Esophagus squamous epithelium (tissue), 5 donors: ENCODE results near the gene GTF2IRD1. TPM values are rescaled to one million over a fixed set of nuclear protein-coding genes. Genes with fewer than 3 reads are reported as not detected.

Source experiments
- DNase-seq: peaks from one replicate; lab custom pipeline; 2025; lab: John Stamatoyannopoulos, UW
- H3K27ac ChIP-seq, 4 donors: fragments of 200-600 bp; sonication (generic); one replicate each; pipeline ENCODE4 v1.5.1; 2016 to 2019; ENCODE audit warnings: mild to moderate bottlenecking in 1 of 4
- H3K27me3 ChIP-seq, 4 donors: fragments of 200-600 bp; sonication (generic); 1 replicate in 3 of 4; 2 replicates in 1 of 4; pipeline versions ENCODE4 v1.5.1 to v1.6.0; 2017 to 2021; ENCODE audit warnings: antibody characterized with exemption in 1 of 4
- H3K36me3 ChIP-seq, 3 donors: fragments of 200-600 bp; sonication (generic); one replicate each; pipeline ENCODE4 v1.5.1; 2016 to 2019
- H3K4me1 ChIP-seq, 3 donors: fragments of 200-600 bp; sonication (generic); one replicate each; pipeline ENCODE4 v1.5.1; 2017 to 2019
- H3K4me3 ChIP-seq, 4 donors: fragments of 200-600 bp; sonication (generic); 1 replicate in 3 of 4; 2 replicates in 1 of 4; pipeline ENCODE4 v1.5.1; 2016 to 2019; ENCODE audit warnings: mild to moderate bottlenecking in 2 of 4, moderate library complexity in 1 of 4
- H3K9me3 ChIP-seq, 3 donors: fragments of 200-600 bp; sonication (generic); one replicate each; pipeline ENCODE4 v1.5.1; 2016 to 2019
- POLR2A ChIP-seq, 4 donors: fragments of 450-650 bp; IDR thresholded peaks; one replicate each; pipeline ENCODE4 v1.6.1; 2017; ENCODE audit warnings: antibody characterized with exemption in 4 of 4, mild to moderate bottlenecking in 4 of 4, moderate library complexity in 3 of 4
- WGBS, 2 donors: methylation state at CpG; one replicate each; pipeline ENCODE4 v1.1.5; 2018; 5-methylcytosine and 5-hydroxymethylcytosine counted together
- intact Hi-C: fragments of 100-400 bp; cut with DNase I; formaldehyde crosslinking; loops from one replicate; pipeline ENCODE4 v1.15.0; 2022
- total RNA-seq, 4 donors: library from RNA; depleted of rRNA; stranded (reverse); fragments of >200 nt; gene quantifications; one replicate each; pipeline ENCODE4 v1.1.0, GENCODE V29; 2016
- TF ChIP-seq, protein P1 (sequence below), 6 experiments: fragments of 450-650 bp in 4 of 6; fragments of 200-600 bp in 2 of 6; sonication (generic) in 2 of 6; IDR thresholded peaks; one replicate each; pipeline ENCODE4 v1.5.1; 2016 to 2019; ENCODE audit warnings: antibody characterized with exemption in 6 of 6, mild to moderate bottlenecking in 4 of 6, moderate library complexity in 4 of 6
- donor health status: DM: yes; HTN: yes; CAD: no.

Gene GTF2IRD1
- total RNA-seq, 4 donors from 2014 or later = 26.8 to 35.6 (median 28.5) TPM

DNA sequence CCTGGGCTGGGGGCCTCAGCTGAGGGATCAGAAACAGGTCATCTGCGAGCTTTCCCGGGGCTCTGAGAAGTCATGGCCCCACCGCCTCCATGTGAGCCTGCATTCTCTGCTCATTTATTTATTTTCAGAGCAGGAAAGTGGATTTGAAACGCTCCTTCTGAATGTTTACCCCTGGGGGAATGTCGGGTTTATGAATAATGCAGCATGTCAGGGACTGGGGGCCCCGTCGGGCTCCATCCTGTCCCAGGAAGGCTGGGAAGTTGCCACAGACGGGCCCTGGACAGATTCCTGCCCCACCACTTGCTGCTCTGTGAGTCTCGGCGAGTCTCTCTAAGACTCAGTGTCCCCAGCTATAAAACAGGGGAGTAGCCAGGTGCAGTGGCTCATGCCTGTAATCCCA lies 11.9 kb upstream of the GTF2IRD1 start:
- H3K27me3 ChIP-seq = peaks cover 0 to 7% (median 0%) of the 10 kb centered on the region in 4 donors
- no peak overlapping the region for H3K27ac ChIP-seq
- no peaks in the 10 kb centered on the region for H3K36me3 ChIP-seq
- 70% methylated on average over 2 of the region's 10 CpGs; no CpG with 5 or more reads in 1 of the 2 donors for WGBS, 2 donors
- H3K4me3 ChIP-seq = no peak overlapping the region
- TF ChIP-seq POLR2A (IDR thresholded peaks at IDR 0.05) = no peak
- TF ChIP-seq, protein P1, sequence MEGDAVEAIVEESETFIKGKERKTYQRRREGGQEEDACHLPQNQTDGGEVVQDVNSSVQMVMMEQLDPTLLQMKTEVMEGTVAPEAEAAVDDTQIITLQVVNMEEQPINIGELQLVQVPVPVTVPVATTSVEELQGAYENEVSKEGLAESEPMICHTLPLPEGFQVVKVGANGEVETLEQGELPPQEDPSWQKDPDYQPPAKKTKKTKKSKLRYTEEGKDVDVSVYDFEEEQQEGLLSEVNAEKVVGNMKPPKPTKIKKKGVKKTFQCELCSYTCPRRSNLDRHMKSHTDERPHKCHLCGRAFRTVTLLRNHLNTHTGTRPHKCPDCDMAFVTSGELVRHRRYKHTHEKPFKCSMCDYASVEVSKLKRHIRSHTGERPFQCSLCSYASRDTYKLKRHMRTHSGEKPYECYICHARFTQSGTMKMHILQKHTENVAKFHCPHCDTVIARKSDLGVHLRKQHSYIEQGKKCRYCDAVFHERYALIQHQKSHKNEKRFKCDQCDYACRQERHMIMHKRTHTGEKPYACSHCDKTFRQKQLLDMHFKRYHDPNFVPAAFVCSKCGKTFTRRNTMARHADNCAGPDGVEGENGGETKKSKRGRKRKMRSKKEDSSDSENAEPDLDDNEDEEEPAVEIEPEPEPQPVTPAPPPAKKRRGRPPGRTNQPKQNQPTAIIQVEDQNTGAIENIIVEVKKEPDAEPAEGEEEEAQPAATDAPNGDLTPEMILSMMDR (IDR thresholded peaks at IDR 0.05) = no peak
- no peak for DNase-seq
- intact Hi-C loops = no loop called here
- no peaks in the 10 kb centered on the region for H3K4me1 ChIP-seq
- H3K9me3 ChIP-seq = peaks cover 0 to 4% (median 0%) of the 10 kb centered on the region in 3 donors

DNA sequence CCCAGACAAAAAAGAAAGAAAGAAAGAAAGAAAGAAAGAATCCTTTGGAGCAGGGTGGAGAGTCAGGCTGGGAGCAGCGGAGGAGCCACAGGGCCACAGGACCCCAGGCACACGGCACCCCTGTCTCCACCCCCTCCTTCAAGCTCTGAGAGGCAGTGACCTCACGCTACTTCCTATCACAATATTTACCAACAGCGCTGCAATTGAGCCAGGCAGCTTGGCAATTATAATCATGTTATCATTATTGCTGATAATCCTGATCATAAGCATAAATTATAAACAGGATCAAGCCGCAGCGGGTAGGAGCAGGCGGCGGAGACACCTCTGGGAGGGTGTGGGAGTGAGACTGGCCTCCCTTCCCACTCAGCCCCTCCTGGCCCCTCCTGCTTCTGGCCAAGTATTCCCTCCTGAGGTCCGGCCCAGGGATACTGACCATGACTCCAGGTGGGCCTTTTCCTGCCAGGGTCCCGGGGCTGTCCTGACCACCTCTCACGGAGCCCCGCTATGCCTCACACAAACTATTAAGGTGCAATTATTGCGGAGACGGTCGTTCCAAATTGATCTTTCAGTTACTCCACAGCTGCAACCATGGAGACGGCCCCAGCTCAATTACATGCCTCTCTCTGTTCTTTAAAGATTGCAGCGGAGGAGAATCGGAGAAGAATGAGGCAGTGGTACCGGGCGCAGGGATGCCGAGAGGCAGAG lies 10.0 kb upstream of the GTF2IRD1 start:
- H3K27me3 ChIP-seq = peaks cover 0 to 7% (median 0%) of the 10 kb centered on the region in 4 donors
- intact Hi-C loops = no loop called here
- DNase-seq = no peak
- no peaks in the 10 kb centered on the region for H3K36me3 ChIP-seq
- H3K27ac ChIP-seq = no peak overlapping the region
- no peak overlapping the region for H3K4me3 ChIP-seq
- H3K4me1 ChIP-seq = no peaks in the 10 kb centered on the region
- peaks cover 0 to 1% (median 0%) of the 10 kb centered on the region in 3 donors for H3K9me3 ChIP-seq
- WGBS, 2 donors = 76 to 84% methylated on average over 12 to 18 of the region's 21 CpGs
- TF ChIP-seq, protein P1 (IDR thresholded peaks at IDR 0.05) = no peak
- TF ChIP-seq POLR2A (IDR thresholded peaks at IDR 0.05) = no peak

DNA sequence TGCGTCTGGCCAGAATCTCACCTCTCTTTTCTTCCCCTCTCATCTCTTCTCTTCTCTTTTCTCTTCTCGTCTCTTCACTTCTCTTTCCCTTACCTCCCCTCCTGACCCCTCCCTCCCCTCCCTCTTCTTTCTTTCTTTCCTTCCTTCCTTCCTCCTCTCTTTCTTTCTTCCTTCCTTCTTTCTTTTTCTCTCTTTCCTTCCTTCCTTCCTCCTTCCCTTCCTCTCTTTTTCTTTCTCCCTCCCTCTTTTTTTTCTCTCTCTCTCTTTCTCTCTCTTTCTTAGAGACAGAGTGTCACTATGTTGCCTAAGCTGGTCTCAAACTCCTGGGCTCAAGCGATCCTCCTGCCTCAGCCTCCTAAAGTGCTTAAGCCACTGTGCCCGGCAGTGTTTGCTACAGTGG lies 4.6 kb upstream of the GTF2IRD1 start:
- DNase-seq = no peak
- no peaks in the 10 kb centered on the region for H3K9me3 ChIP-seq
- TF ChIP-seq, protein P1 (IDR thresholded peaks at IDR 0.05) = no peak
- no peak for TF ChIP-seq POLR2A (IDR thresholded peaks at IDR 0.05)
- no peak overlapping the region for H3K27ac ChIP-seq
- 89 to 91% methylated on average over 3 to 4 of the region's 4 CpGs for WGBS, 2 donors
- no peak overlapping the region for H3K4me3 ChIP-seq
- no peaks in the 10 kb centered on the region for H3K36me3 ChIP-seq
- intact Hi-C loops = no loop called here
- peaks cover 8 to 26% (median 10%) of the 10 kb centered on the region in 3 donors for H3K4me1 ChIP-seq
- H3K27me3 ChIP-seq = no peaks in the 10 kb centered on the region

DNA sequence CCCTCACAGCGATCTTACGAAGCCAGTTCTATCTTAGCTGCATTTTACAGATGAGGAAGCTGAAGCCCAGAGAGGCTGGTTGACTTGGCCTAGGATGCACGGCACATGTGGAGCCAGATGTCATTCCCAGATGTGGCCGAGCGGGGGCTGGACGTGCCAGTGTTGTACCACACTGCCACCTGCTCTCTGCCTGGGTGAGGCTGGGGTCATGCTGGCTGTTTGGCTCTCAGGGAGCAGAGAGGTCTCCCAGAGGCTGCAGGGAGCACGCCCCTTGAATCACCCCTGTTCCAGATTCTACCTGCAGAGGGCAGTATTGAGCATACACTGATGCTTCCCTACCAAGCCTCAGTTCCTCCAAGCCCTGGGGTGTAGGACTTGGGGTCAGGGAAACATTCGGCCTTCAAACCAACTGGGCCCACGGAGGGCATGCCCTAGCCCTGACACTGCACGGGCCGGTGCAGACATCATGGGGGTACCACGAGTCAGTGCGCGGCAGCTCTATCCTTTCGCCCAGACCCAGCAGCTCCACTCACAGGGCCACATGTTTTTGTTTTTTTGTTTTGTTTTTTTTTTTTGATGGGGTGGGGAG lies 3.8 kb upstream of the GTF2IRD1 start:
- DNase-seq = no peak
- no peaks in the 10 kb centered on the region for H3K27me3 ChIP-seq
- TF ChIP-seq, protein P1 (IDR thresholded peaks at IDR 0.05) = peak; percentile 61 to 86 (median 78)
- TF ChIP-seq POLR2A (IDR thresholded peaks at IDR 0.05) = no peak
- H3K9me3 ChIP-seq = no peaks in the 10 kb centered on the region
- H3K4me1 ChIP-seq = peaks cover 13 to 34% (median 16%) of the 10 kb centered on the region in 3 donors
- no peak overlapping the region for H3K27ac ChIP-seq
- no peak overlapping the region for H3K4me3 ChIP-seq
- intact Hi-C loops = no loop called here
- no peaks in the 10 kb centered on the region for H3K36me3 ChIP-seq
- WGBS, 2 donors = 67 to 80% methylated on average over 11 to 12 of the region's 15 CpGs

DNA sequence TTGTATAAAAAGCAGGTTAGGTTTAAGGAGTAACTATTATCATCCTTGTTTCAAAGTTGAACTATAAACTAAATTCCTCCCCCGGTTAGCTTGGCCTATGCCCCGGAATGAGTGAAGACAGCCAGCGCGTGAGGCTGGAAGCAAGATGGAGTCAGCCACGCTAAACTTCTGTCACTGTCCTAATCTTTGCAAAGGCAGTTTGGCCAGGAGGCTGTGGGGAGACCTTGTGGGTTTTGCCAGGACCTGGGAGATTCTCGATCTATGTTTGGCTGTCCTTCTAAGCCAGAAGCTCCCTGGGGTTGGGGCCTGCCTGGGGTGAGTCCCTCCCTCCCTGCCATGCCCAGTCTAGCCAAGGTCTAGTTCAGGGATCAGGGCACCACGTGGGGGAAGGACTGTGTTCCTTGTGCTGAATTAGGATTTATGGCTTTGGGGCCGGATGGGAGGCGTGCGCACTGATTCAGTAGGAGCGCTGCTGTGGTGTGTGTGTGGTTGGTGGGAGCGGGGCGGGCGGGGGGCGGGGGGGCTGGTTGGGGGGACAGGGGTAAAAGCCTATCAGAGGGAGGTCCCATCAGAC lies 871 bp upstream of the GTF2IRD1 start:
- Histone ChIP-seq H3K36me3 (no peaks in the 10 kb centered on the region), H3K4me3 (peak overlapping the region; percentile 80 to 96 (median 90)), H3K27ac (peak overlapping the region; percentile 96 to 98 (median 96)), H3K4me1 (peaks cover 18 to 61% (median 22%) of the 10 kb centered on the region in 3 donors), H3K27me3 (no peaks in the 10 kb centered on the region), H3K9me3 (no peaks in the 10 kb centered on the region)
- TF ChIP-seq POLR2A (IDR thresholded peaks at IDR 0.05) = no peak
- TF ChIP-seq, protein P1 (IDR thresholded peaks at IDR 0.05) = no peak
- 47 to 53% methylated on average over 5 to 6 of the region's 15 CpGs for WGBS, 2 donors
- no peak for DNase-seq
- intact Hi-C loops = no loop called here
